ENCODE results near the gene RPUSD2.

Gene RPUSD2

DNA sequence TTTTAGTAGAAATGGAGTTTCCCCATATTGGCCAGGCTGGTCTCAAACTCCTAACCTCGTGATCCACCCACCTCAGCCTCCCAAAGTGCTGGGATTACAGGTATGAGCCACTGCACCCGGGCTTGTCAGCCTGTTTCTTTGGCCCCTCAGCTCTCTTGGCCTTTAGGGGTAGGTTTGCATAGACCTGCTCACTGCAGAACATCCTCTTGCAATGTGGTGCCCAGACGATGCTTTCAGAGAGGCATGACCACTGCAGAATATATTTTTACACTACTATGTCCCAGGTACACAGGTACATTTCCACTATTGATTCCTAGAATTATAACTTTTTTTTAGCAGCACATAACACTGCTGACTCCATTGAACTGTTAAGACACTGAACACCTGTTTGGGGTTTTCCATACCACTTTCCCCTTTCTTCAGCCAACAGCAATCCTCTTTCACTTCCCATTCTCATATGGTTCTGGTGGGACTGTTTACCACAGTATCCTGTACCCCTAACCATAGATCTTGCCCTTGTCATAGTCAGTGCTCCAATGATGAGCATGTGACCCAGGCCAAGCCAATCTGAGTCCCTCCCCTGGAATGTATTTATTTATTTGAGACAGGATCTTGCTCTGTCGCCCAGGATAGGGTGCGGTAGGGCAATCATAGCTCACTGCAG, 25.3 kb upstream of the RPUSD2 start:
- no peak for DNase-seq (ENCODE audit: low read depth in 1 of 2, low spot score in 1 of 2)
- H3K27ac ChIP-seq (replicated peaks): no peak overlapping the region

GRCh38 chr15:40545457-40545856, 23.6 kb upstream of the RPUSD2 start:
- no peak for TF ChIP-seq GABPA (IDR thresholded peaks at IDR 0.05; ENCODE audit: low read depth)
- TF ChIP-seq SPI1 (IDR thresholded peaks at IDR 0.05; ENCODE audit: borderline replicate concordance, low read depth): no peak
- TF ChIP-seq, protein P1, sequence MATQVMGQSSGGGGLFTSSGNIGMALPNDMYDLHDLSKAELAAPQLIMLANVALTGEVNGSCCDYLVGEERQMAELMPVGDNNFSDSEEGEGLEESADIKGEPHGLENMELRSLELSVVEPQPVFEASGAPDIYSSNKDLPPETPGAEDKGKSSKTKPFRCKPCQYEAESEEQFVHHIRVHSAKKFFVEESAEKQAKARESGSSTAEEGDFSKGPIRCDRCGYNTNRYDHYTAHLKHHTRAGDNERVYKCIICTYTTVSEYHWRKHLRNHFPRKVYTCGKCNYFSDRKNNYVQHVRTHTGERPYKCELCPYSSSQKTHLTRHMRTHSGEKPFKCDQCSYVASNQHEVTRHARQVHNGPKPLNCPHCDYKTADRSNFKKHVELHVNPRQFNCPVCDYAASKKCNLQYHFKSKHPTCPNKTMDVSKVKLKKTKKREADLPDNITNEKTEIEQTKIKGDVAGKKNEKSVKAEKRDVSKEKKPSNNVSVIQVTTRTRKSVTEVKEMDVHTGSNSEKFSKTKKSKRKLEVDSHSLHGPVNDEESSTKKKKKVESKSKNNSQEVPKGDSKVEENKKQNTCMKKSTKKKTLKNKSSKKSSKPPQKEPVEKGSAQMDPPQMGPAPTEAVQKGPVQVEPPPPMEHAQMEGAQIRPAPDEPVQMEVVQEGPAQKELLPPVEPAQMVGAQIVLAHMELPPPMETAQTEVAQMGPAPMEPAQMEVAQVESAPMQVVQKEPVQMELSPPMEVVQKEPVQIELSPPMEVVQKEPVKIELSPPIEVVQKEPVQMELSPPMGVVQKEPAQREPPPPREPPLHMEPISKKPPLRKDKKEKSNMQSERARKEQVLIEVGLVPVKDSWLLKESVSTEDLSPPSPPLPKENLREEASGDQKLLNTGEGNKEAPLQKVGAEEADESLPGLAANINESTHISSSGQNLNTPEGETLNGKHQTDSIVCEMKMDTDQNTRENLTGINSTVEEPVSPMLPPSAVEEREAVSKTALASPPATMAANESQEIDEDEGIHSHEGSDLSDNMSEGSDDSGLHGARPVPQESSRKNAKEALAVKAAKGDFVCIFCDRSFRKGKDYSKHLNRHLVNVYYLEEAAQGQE (IDR thresholded peaks at IDR 0.05; ENCODE audit: insufficient replicate concordance, low read depth): no peak
- no peak for TF ChIP-seq POLR2AphosphoS5 (IDR thresholded peaks at IDR 0.05; ENCODE audit: low read depth)
- TF ChIP-seq, protein P2, sequence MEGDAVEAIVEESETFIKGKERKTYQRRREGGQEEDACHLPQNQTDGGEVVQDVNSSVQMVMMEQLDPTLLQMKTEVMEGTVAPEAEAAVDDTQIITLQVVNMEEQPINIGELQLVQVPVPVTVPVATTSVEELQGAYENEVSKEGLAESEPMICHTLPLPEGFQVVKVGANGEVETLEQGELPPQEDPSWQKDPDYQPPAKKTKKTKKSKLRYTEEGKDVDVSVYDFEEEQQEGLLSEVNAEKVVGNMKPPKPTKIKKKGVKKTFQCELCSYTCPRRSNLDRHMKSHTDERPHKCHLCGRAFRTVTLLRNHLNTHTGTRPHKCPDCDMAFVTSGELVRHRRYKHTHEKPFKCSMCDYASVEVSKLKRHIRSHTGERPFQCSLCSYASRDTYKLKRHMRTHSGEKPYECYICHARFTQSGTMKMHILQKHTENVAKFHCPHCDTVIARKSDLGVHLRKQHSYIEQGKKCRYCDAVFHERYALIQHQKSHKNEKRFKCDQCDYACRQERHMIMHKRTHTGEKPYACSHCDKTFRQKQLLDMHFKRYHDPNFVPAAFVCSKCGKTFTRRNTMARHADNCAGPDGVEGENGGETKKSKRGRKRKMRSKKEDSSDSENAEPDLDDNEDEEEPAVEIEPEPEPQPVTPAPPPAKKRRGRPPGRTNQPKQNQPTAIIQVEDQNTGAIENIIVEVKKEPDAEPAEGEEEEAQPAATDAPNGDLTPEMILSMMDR (IDR thresholded peaks at IDR 0.05; ENCODE audit: insufficient read depth, low read length): no peak
- H3K27me3 ChIP-seq (ENCODE audit: insufficient read depth, poor library complexity, severe bottlenecking): no peaks in the 10 kb centered on the region
- H3K27ac ChIP-seq (replicated peaks): no peak overlapping the region
- H3K4me3 ChIP-seq (replicated peaks; ENCODE audit: insufficient read depth, low read length): no peak overlapping the region
- DNase-seq (ENCODE audit: low read depth in 1 of 2, low spot score in 1 of 2): no peak

More for the DNA sequence above, 25.3 kb upstream of the RPUSD2 start:
- H3K27me3 ChIP-seq (ENCODE audit: insufficient read depth, poor library complexity, severe bottlenecking): no peaks in the 10 kb centered on the region
- no peak for TF ChIP-seq POLR2AphosphoS5 (IDR thresholded peaks at IDR 0.05; ENCODE audit: low read depth)
- TF ChIP-seq, protein P1 (IDR thresholded peaks at IDR 0.05; ENCODE audit: insufficient replicate concordance, low read depth): no peak
- TF ChIP-seq GABPA (IDR thresholded peaks at IDR 0.05; ENCODE audit: low read depth): no peak
- no peak for TF ChIP-seq SPI1 (IDR thresholded peaks at IDR 0.05; ENCODE audit: borderline replicate concordance, low read depth)
- TF ChIP-seq, protein P2 (IDR thresholded peaks at IDR 0.05; ENCODE audit: insufficient read depth, low read length): no peak
- H3K4me3 ChIP-seq (replicated peaks; ENCODE audit: insufficient read depth, low read length): no peak overlapping the region

GRCh38 chr15:40548610-40549009, 20.5 kb upstream of the RPUSD2 start:
- no peak overlapping the region for H3K27ac ChIP-seq (replicated peaks)
- no peaks in the 10 kb centered on the region for H3K27me3 ChIP-seq (ENCODE audit: insufficient read depth, poor library complexity, severe bottlenecking)
- H3K4me3 ChIP-seq (replicated peaks; ENCODE audit: insufficient read depth, low read length): no peak overlapping the region
- TF ChIP-seq SPI1 (IDR thresholded peaks at IDR 0.05; ENCODE audit: borderline replicate concordance, low read depth): no peak
- TF ChIP-seq GABPA (IDR thresholded peaks at IDR 0.05; ENCODE audit: low read depth): no peak
- TF ChIP-seq POLR2AphosphoS5 (IDR thresholded peaks at IDR 0.05; ENCODE audit: low read depth): no peak
- TF ChIP-seq, protein P1 (IDR thresholded peaks at IDR 0.05; ENCODE audit: insufficient replicate concordance, low read depth): no peak
- TF ChIP-seq, protein P2 (IDR thresholded peaks at IDR 0.05; ENCODE audit: insufficient read depth, low read length): no peak
- DNase-seq (ENCODE audit: low read depth in 1 of 2, low spot score in 1 of 2): no peak
